T-helper 22 cell (primary cell): ENCODE data around the gene DHX40.
"Not testable (repeated sequence)": the region's sequence is repeated elsewhere in the genome, so short reads cannot be mapped to it uniquely, and the experiment has no call there.

Source experiments
- DNase-seq: peaks from one replicate; pipeline ENCODE4 v3.0.0-alpha.2; 2020; ENCODE audit warnings: low read depth

Gene DHX40

GRCh38 chr17:59565171-59565958, at the start of gene DHX40:
Gene DHX40 (plus strand): TSS chr17:59565610. CDS start chr17:59565672, 62 bp downstream.
- DNase-seq = peak; percentile 88

GRCh38 chr17:59516451-59516850, 49.0 kb upstream of the DHX40 start:
- DNase-seq = no peak

- DNase-seq = no peak
Observed at GRCh38 chr17:59519132-59519531, 46.3 kb upstream of the DHX40 start.

GRCh38 chr17:59520251-59520650, 45.2 kb upstream of the DHX40 start:
- DNase-seq = no peak

GRCh38 chr17:59521465-59522126, 43.8 kb upstream of the DHX40 start:
- peak; percentile 4 for DNase-seq

- DNase-seq = not testable (repeated sequence)
Observed at GRCh38 chr17:59524930-59525329, 40.5 kb upstream of the DHX40 start.

GRCh38 chr17:59525668-59526067, 39.7 kb upstream of the DHX40 start:
- no peak for DNase-seq

DNA sequence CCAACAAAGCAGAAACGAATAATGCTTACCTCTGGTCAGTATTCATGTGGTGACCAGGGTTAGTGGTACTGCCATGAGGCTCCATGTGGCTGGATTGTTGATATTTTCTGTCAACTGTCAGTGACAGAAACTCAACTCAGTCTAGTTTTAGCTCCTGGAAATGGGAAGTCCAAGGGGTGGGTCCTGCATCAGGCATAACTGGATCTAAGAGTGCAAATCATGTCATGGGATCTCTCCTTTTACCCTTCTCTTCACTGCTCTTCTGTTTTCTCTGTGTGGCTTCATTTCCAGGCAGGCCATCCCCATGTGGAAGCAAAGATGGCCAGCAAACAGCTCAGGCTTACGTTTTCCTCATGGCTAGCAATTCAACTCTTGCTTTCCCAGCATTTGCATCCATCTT, 39.0 kb upstream of the DHX40 start:
- no peak for DNase-seq

DNA sequence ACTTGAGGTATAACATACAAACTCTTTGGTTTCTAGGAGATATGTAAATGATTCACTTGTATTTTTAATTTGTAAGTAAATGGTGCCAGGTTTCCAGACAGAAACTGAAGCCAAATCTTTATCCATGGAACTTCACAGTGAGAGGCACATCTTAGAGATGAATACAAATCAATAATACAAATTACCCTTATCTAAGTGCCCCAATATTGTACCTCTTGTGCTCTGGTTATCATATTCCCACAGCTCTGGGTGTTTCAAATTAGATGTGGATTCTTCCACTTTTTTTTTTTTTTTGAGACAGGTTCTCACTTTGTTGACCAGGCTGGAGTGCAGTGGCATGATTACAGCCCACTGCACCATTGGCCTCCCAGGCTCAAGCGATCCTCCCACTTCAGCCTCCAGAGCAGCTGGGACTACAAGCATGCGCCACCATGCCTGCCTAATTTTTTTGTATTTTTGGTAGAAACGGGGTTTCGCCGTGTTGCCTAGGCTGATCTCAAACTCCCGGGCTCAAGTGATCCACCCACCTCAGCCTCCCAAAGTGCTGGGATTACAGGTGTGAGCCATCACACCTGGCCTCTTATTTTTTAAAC, 38.0 kb upstream of the DHX40 start:
- no peak for DNase-seq

DNA sequence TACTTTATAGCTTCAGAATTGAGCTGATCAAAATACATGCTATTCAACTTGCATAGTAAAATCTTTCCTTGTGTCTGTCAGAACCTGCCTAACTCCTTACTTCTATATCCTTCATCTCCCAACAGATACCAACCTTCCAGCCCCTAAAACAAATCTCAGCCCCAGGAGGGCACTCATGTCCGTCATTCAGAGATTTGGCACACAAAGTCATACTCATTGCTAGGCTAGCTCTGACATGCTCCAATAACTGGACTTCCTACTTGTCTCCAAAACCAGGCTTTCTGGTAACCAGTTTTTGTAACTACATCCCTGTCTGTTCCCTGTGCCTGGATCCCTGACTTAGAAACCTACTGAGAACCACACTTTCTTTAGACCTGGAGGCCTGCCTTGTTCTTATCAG, 37.5 kb upstream of the DHX40 start:
- no peak for DNase-seq

DNA sequence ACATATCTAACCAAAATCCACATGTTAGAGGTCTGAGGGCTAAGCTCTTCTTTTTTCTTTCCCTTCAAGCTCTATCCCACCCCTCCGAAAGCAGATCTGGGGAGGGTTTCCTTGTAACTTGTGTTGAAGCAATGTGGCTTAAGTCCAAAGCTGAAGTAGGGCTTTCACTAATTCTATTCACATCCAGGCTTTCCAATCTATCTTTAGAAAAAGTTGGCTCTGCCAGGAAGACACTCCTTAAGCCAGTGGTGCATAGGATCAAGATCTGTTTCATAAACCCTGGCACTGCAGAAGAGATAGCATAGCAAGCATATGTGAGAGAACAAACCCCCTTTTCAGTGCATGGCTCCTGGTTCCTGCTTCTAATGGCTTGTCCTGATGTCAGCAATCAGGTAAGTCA, 34.9 kb upstream of the DHX40 start:
- no peak for DNase-seq

DNA sequence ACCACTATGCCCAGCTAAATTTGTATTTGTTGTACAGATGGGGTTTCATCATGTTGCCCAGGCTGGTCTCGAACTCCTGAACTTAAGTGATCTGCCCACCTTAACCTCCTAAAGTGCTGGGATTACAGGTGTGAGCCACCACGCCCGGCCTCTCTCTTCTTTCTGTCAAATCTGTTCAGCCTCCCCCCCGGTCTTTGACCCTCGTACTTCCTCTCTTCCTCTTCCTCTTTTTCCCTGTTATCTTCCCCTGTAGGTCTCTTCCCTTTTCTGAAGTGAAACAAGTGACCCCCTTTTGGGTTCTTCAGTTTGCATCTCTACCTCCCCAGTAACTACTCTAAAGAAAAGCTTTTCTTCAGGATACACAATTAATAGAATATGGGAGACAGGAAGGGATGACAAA, 31.7 kb upstream of the DHX40 start:
- DNase-seq = no peak

GRCh38 chr17:59534583-59534982, 30.8 kb upstream of the DHX40 start:
- DNase-seq = no peak

DNA sequence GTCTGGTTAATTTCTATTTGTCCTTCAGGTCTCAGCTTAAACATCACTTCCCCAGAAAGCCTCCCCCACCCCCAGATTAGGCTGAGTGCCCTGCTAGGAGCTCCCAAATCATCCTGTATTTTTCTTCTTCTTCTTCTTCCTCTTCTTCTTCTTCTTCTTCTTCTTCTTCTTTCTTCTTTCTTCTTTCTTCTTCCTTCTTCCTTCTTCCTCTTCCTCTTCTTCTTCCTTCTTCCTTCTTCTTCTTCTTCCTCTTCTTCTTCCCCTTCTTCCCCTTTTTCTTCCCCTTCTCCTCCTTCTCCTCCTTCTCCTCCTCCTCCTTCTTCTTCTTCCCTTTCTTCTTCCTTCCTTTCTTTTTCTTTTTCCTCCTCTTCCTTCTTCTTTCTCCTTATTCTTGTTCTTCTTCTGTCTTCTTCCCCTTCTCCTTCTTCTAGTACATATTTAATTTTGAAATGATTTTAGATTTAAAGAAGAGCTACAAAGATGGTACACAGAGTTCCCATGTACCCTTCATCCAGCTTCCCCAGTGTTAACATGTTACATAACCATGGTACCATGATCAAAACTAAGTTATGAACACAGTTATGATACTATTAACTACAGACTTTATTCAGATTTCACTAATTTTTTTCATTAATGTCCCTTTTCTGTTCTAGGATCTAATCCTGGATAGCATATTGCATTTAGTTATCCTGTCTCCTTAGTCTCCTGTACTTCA, 27.1 kb upstream of the DHX40 start:
- DNase-seq = no peak

GRCh38 chr17:59542960-59543635, 22.3 kb upstream of the DHX40 start:
- no peak for DNase-seq

DNA sequence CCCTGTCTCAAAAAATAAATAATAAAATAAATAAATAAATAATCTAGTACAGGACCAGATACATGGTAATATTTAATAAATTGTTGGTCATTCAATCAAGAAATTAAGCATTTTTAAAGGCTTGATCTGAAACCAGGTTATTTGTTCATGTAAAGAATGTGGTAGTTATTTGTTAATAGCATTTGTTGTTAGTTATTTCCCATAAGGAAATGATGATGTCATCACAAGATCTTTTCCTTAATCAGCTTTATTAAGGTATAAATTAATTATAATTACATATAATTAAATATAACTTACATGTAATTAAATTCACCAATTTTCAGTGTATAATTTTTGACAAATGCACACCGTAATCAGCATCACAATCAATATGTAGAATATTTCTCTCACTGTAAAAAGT, 19.5 kb upstream of the DHX40 start:
- no peak for DNase-seq

GRCh38 chr17:59547131-59547915, 18.1 kb upstream of the DHX40 start:
- no peak for DNase-seq

DNA sequence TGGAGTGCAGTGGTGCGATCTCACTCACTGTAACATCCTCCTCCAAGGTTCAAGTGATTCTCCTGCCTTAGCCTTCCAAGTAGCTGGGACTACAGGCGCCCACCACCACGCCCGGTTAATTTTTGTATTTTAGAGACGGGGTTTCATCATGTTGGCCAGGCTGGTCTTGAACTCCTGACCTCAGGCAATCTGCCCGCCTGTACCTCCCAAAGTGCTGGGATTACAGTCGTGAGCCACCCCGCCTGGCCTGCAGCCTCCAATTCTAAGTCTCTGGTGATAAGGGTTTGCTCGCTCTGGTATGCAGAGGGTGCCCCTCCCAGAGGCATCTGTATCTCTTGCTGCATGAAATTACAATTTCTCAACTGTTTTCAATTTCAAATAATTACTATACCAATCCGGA, 16.4 kb upstream of the DHX40 start:
- DNase-seq = not testable (repeated sequence)

DNA sequence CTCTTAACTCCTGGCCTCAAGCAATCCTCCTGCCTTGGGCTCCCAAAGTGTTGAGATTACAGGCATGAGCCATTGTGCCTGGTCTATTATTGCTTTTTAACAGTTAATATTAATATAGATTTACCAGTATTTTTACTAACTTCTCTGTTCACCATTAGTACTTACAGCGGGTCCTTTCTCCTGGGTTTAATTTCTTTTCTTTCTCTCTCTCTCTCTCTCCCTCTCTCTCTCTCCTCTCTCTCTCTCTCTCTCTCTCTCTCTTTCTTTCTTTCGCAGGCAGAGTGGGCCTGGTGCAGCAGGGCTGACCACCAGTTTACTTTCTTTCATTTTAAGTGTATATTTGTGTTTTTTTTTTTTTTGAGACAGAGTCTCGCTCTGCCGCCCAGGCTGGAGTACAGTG, 14.7 kb upstream of the DHX40 start:
- no peak for DNase-seq

DNA sequence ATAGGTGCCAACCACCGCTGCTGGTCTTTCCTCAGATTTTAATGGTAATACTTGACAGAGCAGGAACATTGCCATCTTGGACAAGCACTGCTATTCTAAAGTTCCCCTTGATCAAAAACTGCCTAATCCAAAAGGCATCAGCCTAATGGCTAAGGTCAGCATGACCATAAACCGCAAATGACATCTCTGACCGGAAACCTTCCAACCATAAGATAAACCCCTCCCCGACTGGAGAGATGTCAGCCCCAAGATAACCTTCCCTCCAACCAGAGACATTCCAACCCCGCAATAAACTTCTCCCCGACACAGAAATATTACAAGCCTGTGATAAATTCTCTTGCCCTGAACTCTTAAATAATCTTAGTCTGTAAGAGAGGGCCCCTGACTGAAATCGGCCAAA, 7.4 kb upstream of the DHX40 start:
- no peak for DNase-seq

DNA sequence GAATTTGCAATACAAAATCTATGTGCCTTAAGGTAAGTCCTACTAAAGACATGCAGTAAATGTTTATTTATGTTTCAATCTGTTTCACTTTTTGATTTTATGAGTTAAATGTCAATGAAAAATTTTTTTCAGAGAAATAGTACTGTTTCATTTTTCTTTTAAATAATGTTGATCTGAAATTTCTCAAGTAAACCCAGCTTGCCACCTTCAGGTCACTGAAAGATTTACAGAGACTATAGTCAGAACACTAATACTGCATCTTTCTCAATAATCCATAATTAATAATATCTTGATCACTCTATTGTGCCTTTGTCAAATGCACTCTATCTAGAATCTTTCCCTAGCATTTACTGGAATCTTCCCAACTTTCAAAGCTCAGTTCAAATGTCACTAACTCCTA, 6.5 kb upstream of the DHX40 start:
- DNase-seq = no peak
